GM18907 (cell line): ENCODE data around the gene PPP1R9A.

Experiments
- ATAC-seq: cut with Tn5 transposase; IDR thresholded peaks from one replicate; pipeline ENCODE4 v1.9.1; 2021; ENCODE audit warnings: mild to moderate bottlenecking, moderate library complexity; ENCODE audit not compliant: unreplicated experiment

Gene PPP1R9A

DNA sequence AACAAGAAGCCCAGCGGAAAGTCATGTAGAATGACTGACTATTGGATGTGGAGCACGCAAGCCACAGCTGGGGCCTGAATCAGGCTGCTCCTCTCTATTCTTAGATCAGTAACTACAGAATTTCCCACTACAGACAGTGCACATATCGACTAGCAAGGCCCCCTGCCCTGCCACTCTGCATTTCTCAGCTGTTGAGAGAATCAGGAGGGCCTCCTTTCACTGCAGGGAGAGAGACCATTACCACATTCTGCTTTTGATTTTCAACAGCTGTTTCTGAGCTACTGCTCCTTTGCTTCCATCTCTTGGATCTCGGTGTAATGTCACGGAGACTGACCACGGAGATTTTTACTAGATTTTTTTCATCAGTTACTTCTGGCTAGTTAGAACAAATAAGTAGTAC, 343.2 kb downstream of the PPP1R9A start:
- ATAC-seq, result no peak

DNA sequence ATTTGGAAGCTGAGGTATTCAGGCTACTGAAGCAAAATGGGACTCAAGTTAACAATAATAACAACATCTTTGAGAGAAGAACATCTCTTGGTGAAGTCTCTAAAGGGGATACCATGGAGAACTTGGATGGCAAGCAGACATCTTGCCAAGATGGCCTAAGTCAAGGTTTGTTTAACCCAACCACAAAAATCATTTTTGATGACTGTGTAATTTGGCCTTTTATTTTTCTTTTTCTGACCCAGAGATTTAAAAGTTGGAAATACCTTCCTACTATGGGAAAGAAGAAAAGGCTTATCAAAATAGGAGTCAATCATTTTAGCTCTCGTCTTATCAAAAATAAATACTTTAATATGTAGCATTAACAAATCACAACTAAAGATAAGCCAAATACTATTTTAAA, 344.6 kb downstream of the PPP1R9A start:
- ATAC-seq, result no peak

DNA sequence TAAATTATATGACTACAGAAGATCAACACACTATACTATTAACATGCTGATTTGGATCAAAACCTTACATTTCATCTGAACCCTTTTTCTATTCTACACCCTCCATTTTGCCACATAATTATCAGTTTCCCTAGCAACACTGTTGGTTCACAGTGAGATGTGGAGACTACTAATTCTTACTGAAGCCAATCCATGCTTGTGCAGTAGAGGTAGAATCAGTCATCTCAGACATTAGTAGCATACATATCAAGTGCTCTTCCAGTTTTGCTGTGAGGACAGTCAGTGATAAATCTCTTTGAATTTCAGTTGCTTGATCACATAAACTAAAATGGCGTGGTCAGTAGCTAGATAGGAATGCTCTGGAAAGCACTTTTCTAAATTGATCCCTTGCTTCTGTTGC, 346.6 kb downstream of the PPP1R9A start:
- ATAC-seq, result no peak

DNA sequence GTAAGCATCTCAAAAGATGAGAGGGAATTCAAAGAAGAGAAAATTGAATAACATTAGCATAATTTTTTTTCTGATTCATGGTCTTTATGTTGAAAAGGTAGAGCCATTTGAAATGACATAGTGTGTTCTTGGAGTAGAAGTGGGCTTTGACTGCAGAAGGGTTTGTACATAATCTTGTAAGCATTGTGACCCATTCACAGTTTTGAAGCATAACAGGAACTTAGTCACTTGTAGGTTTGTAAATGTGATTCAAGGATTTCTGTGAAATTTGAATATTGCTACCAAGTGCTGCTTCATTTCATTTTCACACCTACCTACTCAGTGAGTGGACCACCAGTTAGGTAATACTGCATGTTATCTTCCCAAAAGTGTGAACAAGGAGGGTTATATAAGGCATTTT, 348.3 kb downstream of the PPP1R9A start:
- ATAC-seq, result no peak

DNA sequence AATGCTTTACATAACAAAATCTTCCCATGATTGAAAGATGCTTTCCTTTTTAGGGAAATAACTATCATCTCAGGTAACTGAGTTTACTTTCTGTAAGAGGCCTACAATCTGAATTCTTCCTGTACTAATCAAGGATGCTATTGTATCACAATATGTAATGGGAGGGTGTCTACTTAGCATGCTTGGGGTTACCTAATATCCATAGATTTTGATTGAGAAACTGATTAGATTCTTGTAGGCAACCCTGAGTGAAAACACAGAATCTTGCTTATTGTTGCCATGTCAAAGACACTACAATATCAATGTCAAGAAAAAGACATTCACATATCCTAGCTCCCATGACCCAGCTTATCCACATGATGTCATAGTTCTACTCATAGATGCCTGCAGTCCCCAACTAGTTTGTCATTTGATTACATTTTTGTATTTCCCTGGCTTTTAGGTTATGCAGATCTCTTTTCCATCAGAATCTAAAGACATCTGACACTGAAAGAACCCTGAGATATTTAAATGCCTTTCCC, 354.6 kb downstream of the PPP1R9A start:
- ATAC-seq, result no peak

DNA sequence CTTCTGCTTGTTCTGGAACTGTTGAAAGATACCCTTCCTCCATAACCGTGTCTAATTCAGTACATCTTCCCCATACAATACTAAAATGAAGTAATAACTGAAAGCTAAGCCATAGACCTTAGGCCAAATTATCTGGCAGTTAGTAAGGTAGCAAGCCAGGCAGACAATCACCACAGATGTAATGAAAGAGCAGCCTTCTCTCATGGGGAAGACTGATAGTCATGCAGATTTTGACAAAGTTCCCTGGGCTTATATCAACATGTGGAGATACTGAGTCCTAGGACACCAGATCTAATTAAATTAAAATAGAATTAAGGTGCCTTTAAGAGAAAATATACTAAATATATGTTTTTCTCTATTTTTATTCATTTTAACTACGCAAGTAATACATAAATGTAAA, 355.5 kb downstream of the PPP1R9A start:
- ATAC-seq, result no peak

DNA sequence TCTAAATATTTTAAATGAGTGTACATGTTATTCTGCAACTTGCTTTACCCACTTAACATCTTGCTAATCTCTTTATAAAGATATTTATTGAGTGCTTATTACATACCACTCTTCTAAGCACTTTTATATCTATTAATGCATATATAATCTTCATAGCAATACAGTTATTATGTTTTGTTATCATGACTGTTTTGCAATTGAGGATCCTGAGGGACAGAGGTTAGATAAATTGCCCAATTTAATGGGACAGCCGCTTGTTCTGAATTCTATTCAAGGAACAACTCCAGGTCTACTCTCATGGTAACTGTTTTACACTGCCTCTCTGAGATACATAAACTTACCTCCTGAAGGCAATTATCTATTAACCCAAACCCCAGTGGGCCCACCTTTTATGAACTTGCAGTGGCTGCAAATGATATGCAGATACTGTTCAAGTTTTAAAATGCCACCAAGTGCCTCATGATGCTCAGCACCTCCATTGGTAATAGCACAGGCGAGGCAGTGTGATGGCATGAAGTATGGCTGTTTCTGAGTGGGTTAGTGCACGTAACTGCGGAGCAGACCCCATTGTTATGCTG, 356.5 kb downstream of the PPP1R9A start:
- no peak for ATAC-seq

DNA sequence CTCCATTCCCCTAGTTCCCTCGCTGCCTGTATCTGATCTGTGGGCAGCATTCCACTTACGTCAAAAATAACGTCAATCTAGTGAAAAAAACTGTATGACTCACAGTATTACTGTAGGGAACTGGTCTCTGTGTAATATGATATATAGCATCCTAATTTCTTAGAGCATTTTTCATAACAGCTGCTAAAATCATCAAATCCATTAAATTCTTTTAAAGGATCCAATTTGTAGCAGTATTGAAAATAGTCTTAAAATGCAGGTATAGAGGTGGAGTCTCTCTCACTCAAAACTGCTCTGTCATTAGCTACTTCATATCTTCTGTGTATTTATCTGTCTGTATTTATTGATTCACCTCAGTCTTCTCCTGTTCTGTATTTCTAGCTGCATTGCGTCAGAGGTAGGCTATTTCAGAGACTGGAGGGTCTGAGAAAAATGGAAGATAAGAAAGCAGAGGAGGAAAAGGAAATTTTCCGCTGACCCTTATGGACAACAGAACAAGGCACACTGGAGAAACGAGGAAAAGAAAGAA, 357.0 kb downstream of the PPP1R9A start:
- ATAC-seq, result no peak

DNA sequence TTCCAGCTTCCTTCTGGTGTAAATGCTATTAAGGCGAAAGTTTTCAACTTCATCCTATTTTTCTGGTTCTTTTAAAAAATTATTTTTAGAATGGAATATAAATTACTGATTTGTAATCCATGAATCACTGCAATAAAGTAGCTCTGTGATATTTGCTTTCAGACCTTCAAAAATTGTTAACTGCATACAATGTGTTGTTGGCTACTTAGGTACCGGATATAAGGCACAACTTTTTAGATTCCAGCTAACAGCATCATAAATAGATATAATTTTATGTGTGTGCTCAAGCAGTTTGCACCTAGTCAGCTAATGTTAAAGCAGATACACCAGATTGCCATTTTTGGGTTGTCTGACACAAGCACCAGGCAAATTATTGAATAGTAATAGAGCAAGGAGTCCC, 358.2 kb downstream of the PPP1R9A start:
- ATAC-seq, result no peak

DNA sequence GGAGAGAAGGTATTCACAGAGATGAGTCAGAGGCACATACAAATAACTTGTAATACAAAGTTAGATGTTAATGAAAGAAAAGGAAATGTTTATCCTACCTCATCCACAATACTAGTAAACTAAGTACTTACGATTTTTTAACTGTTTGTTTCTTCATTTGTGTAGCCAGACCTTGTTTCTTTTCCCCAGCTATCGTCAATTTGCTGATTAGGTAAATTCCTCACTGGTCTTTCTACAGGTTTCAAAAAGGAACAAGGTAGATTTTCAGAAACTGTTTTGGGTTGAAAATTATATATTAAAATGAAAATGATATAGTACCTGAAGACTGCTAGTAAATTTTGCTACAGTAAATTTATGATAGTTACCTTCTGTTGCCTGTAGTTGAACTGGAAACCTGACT, 360.4 kb downstream of the PPP1R9A start:
- no peak for ATAC-seq

DNA sequence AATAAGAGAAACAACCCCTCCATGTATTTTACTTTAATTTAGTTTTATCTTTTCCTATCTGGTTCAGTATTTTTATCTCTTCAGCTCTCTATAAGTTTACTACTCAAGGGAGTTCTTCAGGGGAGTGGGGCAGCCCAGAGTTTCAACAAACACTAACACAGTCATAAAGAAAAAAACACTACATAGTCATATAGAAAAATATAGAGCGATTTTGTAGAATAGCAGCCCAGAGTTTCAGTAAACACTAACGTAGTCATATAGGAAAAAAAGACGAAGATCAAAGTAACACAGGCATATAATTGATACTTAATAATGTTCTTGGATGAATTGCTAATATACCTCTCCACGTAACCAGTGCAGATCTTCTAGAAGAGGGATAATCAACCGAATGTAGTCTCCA, 362.2 kb downstream of the PPP1R9A start:
- ATAC-seq, result no peak

DNA sequence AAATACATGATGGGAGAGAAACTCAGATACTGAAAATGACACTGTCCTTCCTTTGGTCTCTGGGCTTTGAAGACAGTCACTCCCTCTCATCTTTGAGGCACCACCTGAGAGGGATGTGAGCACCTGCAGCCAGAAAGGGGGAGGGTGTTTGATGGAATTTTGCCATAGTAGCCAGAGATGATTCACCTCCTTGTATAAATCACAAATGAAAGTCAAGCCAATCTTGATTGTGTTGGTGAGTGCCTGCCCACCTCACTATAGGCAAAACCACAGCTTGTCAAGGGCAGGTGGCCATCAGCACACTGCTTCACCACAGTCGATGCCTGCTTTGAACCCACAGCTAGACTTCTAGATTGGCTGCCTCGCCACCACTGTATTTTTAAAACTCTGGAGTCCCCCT, 368.7 kb downstream of the PPP1R9A start:
- no peak for ATAC-seq

DNA sequence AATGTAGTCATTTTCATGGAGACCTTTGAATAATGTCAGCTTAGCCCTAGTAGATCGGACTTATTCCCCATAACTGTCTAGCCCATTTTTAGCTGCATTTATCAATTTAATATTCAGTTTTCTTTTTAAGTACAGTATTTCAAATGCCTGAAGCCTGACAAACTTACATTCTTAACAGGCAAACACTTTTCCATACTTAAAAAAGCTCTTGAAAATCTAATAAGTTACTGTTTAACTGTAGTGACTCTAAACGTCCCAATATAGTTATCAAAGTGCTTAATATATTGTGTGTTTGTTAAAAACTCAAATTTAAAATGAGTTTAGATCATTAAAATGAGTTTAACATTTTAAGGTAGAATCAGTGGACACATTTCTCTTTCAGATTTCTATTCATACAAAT, 372.0 kb downstream of the PPP1R9A start:
- ATAC-seq, result no peak

DNA sequence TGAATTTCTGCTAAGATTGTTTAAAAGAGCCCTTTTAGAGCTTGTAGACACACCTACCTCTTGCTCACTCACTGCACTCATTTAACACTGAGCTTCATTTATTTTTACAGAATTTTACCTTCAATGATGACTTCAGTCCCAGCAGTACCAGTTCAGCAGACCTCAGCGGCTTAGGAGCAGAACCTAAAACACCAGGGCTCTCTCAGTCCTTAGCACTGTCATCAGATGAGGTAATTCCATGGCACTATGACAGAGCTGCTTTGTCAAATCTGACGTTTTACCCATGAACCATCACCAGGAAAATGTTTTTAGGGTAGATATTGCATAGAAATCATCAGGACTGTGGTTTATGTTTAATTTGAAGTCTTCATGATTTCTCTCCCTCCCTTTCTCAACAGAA, 378.7 kb downstream of the PPP1R9A start:
- ATAC-seq, result no peak

DNA sequence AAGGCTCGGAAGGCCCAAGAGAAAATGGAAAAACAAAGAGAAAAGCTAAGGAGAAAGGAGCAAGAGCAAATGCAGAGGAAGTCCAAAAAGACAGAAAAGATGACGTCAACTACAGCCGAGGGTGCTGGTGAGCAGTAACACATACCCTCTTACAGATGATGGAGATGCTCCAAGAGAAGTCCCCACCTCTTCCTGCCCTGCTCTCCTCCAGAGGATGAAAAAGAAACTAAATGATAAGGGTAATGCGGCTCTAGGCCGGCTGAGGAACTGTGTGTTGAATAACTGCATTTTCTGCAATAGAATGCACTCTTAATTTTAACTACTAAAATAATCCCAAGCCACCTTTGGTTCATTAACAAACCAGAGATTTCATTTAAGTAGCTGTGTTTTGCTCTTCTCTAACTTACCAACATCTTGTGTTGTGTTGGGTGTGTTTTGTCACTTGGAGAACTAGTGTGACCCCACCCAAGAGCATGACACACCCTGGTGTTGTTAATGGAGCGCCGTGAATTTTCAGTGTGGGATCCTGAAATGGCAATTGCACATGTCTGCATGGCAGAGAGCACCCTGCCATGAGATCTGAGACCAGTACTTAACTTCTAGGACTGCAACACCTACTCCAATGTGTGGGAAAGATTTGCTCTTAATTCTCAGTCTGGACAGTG, 382.9 kb downstream of the PPP1R9A start:
- ATAC-seq, result no peak

DNA sequence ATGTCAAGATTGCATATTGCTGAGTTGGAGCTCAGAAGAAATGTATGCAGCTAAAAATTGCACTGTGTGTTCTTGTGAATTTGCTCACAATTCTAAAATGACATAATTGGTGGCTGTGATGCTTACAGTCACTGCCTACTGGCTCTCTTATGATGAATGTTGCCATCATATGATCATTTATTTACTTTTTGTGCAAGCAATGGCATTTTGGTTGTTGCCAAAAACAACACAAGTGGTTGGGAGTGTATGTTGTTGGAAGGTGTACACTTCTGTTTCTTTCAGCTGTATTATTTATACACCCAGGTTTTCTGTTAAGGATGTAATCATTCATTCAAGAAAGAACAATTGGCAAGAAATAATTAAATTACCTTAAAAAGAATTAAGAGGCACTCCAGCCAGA, 388.0 kb downstream of the PPP1R9A start:
- no peak for ATAC-seq

DNA sequence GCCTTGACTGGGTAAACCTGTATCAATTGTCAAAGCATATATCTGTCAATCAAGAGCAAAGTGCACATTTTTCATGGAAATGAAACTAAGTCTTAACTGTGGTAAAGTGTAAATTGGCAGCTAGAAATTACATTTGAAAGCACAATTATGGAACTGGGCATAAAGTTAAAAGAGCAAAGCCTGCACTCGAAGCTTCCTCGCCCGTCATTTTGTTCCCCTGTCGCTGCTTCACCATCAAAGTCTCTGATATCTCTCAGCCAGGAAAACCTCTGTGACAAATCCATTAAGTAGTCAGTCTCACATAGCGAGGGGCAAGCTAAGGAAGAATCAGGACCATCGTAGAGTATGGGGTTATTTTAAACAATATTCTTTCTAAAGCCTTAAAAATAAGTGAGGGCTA, 389.1 kb downstream of the PPP1R9A start:
- no peak for ATAC-seq

DNA sequence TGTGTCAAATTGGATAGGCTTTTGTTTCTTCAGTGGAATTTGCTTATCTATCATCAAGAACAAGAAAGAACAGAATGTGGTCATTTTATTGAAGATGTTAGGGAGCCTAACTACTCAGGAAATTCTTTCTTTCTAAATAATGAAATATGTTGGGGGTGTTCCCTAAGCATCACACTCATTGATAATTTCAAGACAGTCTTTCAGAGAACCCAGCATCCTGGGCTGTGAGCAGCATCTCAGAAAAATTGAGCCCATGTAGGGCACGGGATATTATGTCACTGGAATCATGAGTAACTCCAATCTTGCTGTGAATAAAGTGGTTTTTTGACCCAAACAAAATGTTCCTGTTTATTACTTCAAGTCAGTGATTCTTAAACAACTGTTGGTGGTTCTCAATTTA, 389.6 kb downstream of the PPP1R9A start:
- no peak for ATAC-seq

DNA sequence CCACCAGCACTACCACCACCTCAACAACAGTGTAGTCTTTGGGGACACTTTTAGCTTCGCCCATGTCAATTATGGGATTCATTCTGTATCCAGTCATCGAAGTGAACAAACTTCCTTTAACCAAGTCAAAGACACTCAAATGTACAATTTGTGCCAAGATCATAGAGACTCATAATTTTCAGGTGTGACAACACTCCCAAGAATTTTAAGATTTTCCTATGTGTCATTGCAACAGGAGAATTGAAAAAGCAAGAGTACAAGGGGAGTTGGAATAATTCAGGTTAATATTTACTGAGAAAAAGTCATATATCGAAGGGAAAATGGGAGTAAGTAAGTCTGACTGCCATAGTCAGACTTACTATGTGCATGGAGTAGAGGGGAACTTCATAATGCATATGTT, 390.7 kb downstream of the PPP1R9A start:
- no peak for ATAC-seq

DNA sequence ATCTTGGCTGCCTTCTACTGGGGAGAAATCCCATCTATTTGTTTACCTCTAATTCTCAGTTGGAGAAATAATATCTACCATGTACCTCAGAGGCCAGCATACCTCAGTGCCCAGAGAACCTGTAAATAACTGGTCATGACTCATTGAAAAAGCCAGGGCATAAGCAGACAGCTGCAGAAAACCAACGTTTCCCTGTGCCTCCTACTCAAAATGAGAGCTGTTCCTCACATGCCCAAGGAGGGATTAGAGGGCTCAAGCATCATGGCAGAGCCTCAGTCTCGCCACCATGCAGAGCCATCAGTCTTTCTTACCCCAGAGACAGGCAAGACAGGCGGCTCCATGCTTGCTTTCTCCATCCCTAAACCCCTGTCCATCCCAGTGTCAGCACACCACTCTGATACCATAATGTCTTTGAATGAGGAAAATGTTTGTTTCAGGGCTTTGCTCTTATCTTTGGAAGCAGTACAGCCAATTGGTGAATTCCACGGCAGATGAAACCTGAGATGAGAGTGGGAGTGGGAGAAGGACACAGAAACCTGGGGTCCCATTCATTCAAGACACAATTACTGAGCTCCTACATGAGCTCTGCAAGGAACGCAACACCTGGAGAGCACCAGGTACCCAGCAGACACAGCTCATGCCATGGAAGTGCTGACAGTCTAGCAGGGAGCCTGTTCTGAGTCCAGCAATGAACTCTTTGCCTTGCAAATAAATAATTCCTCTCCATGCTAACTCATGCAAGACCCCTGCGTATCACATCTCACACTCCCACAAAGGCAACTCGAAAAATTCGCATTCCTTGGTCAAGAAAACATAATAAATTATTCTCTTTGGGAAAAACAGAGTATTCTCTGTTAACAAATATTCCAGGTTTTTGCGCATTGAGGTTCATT, 395.9 kb downstream of the PPP1R9A start:
- no peak for ATAC-seq

DNA sequence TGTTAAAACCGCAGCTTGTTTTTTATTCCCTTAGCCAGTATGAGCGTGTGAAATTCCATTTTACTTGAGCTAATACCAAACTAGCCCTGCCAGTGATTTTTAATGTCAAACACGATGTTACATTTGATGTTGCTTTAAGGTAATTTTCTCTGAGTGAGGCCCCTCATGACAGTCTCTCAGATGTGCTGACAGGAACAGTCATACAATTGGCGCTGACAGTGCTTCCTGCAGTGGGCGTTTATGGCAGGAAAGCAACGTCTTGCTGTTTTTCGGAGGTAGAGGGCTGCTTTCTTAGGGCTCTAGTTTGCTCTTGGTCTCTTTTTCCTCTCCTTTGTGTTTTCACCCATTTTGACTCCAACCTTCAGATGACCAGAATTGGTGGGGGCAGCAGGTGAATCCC, 397.6 kb downstream of the PPP1R9A start:
- ATAC-seq, result no peak

DNA sequence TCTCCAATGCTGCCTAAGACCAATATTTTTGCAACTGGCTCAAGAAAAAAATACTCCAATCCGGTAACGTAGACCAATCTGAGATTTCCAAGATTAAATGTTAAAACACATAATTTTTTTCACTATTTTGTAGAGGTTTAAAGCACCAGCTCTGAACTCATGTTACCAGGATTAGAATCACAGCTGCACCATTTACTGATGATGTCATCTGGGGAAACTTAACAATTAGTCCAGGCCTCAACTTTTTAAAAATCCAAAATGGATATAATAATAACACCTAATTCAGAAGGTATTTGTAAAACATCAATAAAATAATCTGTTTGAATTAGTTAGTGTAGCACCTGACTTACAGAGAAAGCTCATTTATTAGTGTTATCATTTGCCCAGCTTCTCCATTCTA, 402.6 kb downstream of the PPP1R9A start:
- no peak for ATAC-seq
